ENCODE measurements around the gene STK24.
A peak's percentile ranks its signal among the peaks of the same experiment; 100 is the strongest.

The STK24 gene

DNA sequence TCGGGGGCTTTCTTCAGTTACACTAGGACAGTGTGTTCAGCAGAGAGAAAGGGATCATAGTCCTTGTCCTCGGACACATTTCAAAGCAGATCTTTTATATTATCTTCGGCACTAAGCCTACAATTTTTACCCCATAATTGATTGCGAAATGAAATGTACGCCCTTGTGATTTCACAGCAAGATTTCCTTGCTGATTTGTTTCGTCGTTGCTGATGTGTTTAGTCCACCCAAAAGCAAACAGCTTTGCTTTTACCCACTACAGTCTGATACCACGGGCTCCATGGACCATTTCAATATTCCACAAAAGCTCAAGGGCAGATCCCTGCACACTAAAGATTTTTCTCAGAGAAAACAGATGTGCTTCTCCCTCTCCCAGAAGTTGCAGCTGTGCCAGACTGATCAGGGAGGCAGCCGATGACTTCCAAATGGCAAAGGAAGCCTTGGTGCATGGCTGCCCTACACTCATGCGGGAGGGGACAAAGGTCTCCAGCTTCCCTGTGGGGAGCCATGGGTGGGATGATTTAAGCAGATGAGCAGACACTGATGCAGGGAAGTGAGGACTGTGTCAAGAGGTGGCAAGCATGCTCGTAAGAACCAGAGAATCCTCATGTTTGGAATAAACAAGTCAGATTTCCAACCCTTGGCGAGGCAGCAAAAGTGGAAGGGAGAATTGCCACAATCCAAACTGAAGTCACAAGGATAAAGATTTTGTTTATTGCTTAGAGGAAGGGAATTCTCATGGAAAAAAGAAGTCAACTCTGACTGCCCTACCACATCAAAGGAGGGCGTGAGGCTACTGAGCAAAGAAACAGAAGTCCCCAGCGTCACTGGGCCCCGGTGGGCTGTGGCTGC is 81.1 kb downstream of the STK24 start:
- Histone ChIP-seq H3K9me3 (ENCODE audit: control insufficient read depth in 5 of 5, low read length in 5 of 5) (no peaks in the 10 kb centered on the region), H3K27ac (ENCODE audit: low read depth, low read length) (peak overlapping the region; percentile 90), H3K36me3 (ENCODE audit: control insufficient read depth in 5 of 5, insufficient read depth in 5 of 5, low read length in 5 of 5) (peaks cover 0 to 10% (median 9%) of the 10 kb centered on the region in 5 donors), H3K9ac (ENCODE audit: low read length in 5 of 5) (peak overlapping the region in 3 of 5 donors; percentile 6 to 58 (median 33)), H3K4me1 (ENCODE audit: control insufficient read depth in 5 of 5, insufficient read depth in 5 of 5, low read length in 5 of 5) (peaks cover 5 to 44% (median 38%) of the 10 kb centered on the region in 5 donors), H3K4me3 (ENCODE audit: low read depth in 1 of 5, low read length in 5 of 5) (peak overlapping the region in 4 of 5 donors; percentile 11 to 59 (median 24)), H3K27me3 (ENCODE audit: control insufficient read depth in 5 of 5, insufficient read depth in 4 of 5, low read length in 5 of 5) (no peaks in the 10 kb centered on the region)

DNA sequence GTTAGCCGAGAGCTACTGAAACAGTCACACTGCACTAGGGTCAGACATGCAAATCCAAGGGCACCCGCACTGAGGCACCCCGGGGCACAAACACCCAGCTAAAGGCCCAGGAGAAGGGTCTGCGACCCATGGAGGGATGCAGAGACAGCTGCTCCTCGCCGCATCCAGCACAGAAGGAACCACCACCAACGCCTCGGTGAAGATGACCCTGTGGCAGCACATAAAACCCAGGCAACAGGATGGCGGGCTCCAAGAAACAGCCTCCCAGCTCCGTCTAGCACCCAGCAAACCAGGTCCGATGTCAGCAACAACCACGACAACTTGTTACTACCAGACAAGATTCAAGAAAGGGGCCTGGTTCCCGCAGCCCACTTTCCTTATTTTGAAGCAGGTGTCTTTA is 82.1 kb downstream of the STK24 start:
- Histone ChIP-seq H3K36me3 (ENCODE audit: control insufficient read depth in 5 of 5, insufficient read depth in 5 of 5, low read length in 5 of 5) (peaks cover 0 to 10% (median 9%) of the 10 kb centered on the region in 5 donors), H3K9me3 (ENCODE audit: control insufficient read depth in 5 of 5, low read length in 5 of 5) (no peaks in the 10 kb centered on the region), H3K27ac (ENCODE audit: low read depth, low read length) (peak overlapping the region; percentile 90), H3K4me3 (ENCODE audit: low read depth in 1 of 5, low read length in 5 of 5) (no peak overlapping the region), H3K4me1 (ENCODE audit: control insufficient read depth in 5 of 5, insufficient read depth in 5 of 5, low read length in 5 of 5) (peaks cover 5 to 50% (median 49%) of the 10 kb centered on the region in 5 donors), H3K27me3 (ENCODE audit: control insufficient read depth in 5 of 5, insufficient read depth in 4 of 5, low read length in 5 of 5) (no peaks in the 10 kb centered on the region), H3K9ac (ENCODE audit: low read length in 5 of 5) (peak overlapping the region in 1 of 5 donors; percentile 2)

DNA sequence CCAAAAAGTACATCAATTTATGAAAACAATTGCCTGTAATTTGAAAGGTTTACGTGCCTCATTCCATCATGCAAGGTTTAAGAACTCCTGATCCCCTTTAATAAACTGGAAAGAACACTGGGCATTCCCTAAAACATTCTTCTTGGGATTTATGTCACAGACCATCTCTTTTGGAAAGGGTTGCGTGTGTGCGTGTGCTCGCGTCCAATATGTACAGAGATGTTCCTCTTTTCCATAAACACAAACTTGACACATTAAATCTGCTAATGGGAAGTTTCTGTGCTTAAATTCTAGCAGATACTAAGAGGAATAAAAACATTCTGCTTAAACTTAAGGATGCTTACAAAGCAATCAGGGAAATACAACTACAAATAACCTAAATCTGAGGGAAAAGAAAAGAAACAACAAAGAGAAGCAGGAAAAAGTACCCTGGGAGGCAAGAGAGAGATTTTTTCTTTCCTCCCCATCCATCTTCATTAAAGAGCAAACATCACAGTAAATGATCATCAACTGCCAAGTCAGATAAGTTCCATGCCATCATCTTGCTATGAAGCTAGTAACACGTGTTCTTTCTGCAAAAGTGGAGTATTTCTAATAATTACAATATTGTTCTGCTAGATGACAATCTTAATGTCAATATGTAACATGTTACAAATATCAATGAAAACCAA is 83.7 kb downstream of the STK24 start:
- Histone ChIP-seq H3K9me3 (ENCODE audit: control insufficient read depth in 5 of 5, low read length in 5 of 5) (no peaks in the 10 kb centered on the region), H3K9ac (ENCODE audit: low read length in 5 of 5) (no peak overlapping the region), H3K4me3 (ENCODE audit: low read depth in 1 of 5, low read length in 5 of 5) (no peak overlapping the region), H3K27me3 (ENCODE audit: control insufficient read depth in 5 of 5, insufficient read depth in 4 of 5, low read length in 5 of 5) (no peaks in the 10 kb centered on the region), H3K36me3 (ENCODE audit: control insufficient read depth in 5 of 5, insufficient read depth in 5 of 5, low read length in 5 of 5) (no peaks in the 10 kb centered on the region), H3K4me1 (ENCODE audit: control insufficient read depth in 5 of 5, insufficient read depth in 5 of 5, low read length in 5 of 5) (peaks cover 5 to 58% (median 53%) of the 10 kb centered on the region in 5 donors), H3K27ac (ENCODE audit: low read depth, low read length) (no peak overlapping the region)

DNA sequence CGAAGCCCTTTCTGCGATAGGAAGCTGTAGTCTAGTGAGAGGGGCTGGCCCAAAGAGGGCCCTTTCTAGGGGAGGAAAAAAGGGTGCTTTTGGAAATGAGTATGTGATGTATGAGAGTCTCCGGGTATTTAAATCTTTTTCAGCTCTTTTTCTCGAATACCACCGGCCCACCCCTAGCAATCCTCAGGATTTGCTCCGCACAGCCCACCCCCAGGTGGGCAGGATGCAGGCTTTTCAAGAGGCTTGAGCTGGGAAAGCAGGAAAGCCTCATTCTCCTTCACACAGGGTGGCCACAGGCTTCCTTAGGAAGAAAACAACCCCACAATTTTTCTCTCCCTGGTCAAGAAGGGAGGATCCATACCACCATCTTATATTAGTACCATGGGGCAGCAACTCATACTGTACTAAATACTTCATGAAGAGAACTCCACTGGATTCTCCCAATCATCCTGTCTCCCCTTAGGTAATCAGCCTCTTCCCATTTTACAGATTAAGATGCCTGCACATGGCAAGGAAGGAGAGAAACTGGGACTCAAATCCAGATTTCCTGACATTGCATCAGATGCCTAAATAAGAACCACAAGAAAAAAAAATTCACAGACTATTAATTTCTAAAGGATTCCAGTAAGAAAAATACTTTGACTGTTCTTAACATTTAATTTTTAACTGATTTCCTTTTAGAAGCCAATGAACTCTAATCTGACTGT is 84.4 kb downstream of the STK24 start:
- no peak overlapping the region for H3K27ac ChIP-seq (ENCODE audit: low read depth, low read length)
- H3K27me3 ChIP-seq (ENCODE audit: control insufficient read depth in 5 of 5, insufficient read depth in 4 of 5, low read length in 5 of 5) = no peaks in the 10 kb centered on the region
- H3K9ac ChIP-seq (ENCODE audit: low read length in 5 of 5) = no peak overlapping the region
- H3K9me3 ChIP-seq (ENCODE audit: control insufficient read depth in 5 of 5, low read length in 5 of 5) = no peaks in the 10 kb centered on the region
- H3K4me1 ChIP-seq (ENCODE audit: control insufficient read depth in 5 of 5, insufficient read depth in 5 of 5, low read length in 5 of 5) = peaks cover 5 to 63% (median 53%) of the 10 kb centered on the region in 5 donors
- no peaks in the 10 kb centered on the region for H3K36me3 ChIP-seq (ENCODE audit: control insufficient read depth in 5 of 5, insufficient read depth in 5 of 5, low read length in 5 of 5)
- H3K4me3 ChIP-seq (ENCODE audit: low read depth in 1 of 5, low read length in 5 of 5) = no peak overlapping the region

DNA sequence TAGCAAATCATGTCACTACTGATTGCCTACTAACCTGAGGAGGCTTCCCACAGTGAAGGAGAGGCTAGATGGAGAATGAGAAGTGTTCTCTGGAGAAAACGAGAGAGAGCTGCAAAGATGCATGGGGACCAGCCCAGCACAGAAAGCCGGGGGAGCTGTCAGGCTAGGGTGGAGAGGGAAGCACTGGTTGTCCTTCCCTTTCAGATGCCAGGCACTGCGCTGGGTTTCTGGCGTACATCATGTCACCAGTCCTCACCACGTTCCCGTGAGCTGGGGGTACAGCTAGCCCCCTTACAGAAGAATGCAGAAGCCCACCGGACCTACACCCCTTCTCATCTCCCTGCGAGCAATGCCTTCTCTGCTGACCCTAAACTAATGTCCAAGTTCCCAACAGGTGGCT is 86.0 kb downstream of the STK24 start:
- Histone ChIP-seq H3K9me3 (ENCODE audit: control insufficient read depth in 5 of 5, low read length in 5 of 5) (no peaks in the 10 kb centered on the region), H3K36me3 (ENCODE audit: control insufficient read depth in 5 of 5, insufficient read depth in 5 of 5, low read length in 5 of 5) (no peaks in the 10 kb centered on the region), H3K4me1 (ENCODE audit: control insufficient read depth in 5 of 5, insufficient read depth in 5 of 5, low read length in 5 of 5) (peaks cover 5 to 55% (median 44%) of the 10 kb centered on the region in 5 donors), H3K27ac (ENCODE audit: low read depth, low read length) (no peak overlapping the region), H3K4me3 (ENCODE audit: low read depth in 1 of 5, low read length in 5 of 5) (no peak overlapping the region), H3K27me3 (ENCODE audit: control insufficient read depth in 5 of 5, insufficient read depth in 4 of 5, low read length in 5 of 5) (no peaks in the 10 kb centered on the region), H3K9ac (ENCODE audit: low read length in 5 of 5) (no peak overlapping the region)

DNA sequence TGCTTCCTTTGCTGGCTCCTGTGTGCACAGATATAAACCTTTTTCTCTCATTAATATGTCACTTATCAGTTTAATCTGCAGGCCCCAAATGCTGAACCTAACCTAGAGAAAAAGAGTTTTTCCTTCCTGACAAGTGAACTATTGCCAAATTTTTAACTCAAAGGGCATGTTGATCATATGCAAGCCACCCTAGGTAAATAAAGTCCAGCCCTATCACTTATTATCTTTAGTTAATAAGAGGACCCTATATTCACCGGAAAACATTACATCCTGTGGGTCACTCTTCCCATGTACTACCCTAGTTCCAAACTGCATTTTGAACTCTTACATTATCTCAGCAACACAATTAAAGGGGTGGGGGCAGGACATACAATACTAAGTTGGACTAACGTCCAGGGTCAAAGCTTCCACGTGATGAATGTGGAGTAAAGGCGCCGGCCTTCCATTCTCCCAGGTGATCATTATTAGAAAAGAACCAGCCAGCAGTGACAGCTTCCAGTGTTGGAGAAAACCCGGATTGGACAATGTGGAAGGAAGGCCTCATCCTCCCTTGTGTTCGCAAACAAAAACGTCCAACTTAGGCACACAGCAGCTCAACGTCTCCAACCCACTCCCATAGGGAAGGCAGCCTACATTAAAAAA is 86.6 kb downstream of the STK24 start:
- H3K27ac ChIP-seq (ENCODE audit: low read depth, low read length) = no peak overlapping the region
- peaks cover 5 to 56% (median 44%) of the 10 kb centered on the region in 5 donors for H3K4me1 ChIP-seq (ENCODE audit: control insufficient read depth in 5 of 5, insufficient read depth in 5 of 5, low read length in 5 of 5)
- H3K4me3 ChIP-seq (ENCODE audit: low read depth in 1 of 5, low read length in 5 of 5) = no peak overlapping the region
- H3K9ac ChIP-seq (ENCODE audit: low read length in 5 of 5) = no peak overlapping the region
- H3K27me3 ChIP-seq (ENCODE audit: control insufficient read depth in 5 of 5, insufficient read depth in 4 of 5, low read length in 5 of 5) = no peaks in the 10 kb centered on the region
- H3K36me3 ChIP-seq (ENCODE audit: control insufficient read depth in 5 of 5, insufficient read depth in 5 of 5, low read length in 5 of 5) = no peaks in the 10 kb centered on the region
- H3K9me3 ChIP-seq (ENCODE audit: control insufficient read depth in 5 of 5, low read length in 5 of 5) = no peaks in the 10 kb centered on the region

DNA sequence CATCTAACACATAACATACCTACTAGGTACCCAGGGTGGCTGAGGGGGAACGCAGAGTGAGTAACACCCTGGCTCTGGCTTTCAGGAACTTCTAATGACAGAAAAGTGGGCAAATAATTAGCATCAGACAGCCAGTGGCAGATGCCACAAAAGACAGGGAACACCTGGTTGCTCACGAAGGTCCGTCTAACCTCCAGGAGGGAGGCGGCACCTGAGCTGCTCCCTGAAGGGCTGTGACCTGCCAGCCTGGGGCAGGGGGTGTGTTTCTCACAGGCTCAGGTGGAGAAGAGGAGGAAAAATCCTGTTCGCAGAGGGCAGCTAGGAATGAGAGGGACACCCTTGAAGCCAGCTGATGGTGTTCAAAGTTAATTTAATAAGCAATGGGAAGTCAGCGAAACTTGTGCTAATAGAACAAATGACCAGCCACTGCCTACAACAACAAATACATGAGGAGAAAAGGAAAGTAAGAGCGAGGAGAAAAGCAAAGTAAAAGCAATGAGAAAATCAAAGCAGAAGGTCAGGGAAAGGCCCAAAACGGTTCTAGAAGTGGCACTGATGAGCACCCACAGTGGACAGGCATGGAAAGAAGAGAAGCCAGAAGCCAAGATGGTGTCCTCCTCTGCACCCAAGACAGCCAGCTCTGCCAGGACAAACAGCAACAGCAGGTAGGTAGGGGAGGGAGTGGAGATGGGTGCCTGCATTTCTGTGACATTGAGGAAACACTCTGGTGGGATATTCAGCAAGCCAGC is 87.3 kb downstream of the STK24 start:
- Histone ChIP-seq H3K27me3 (ENCODE audit: control insufficient read depth in 5 of 5, insufficient read depth in 4 of 5, low read length in 5 of 5) (no peaks in the 10 kb centered on the region), H3K36me3 (ENCODE audit: control insufficient read depth in 5 of 5, insufficient read depth in 5 of 5, low read length in 5 of 5) (no peaks in the 10 kb centered on the region), H3K9ac (ENCODE audit: low read length in 5 of 5) (no peak overlapping the region), H3K4me3 (ENCODE audit: low read depth in 1 of 5, low read length in 5 of 5) (no peak overlapping the region), H3K9me3 (ENCODE audit: control insufficient read depth in 5 of 5, low read length in 5 of 5) (no peaks in the 10 kb centered on the region), H3K4me1 (ENCODE audit: control insufficient read depth in 5 of 5, insufficient read depth in 5 of 5, low read length in 5 of 5) (peaks cover 9 to 57% (median 44%) of the 10 kb centered on the region in 5 donors), H3K27ac (ENCODE audit: low read depth, low read length) (no peak overlapping the region)

DNA sequence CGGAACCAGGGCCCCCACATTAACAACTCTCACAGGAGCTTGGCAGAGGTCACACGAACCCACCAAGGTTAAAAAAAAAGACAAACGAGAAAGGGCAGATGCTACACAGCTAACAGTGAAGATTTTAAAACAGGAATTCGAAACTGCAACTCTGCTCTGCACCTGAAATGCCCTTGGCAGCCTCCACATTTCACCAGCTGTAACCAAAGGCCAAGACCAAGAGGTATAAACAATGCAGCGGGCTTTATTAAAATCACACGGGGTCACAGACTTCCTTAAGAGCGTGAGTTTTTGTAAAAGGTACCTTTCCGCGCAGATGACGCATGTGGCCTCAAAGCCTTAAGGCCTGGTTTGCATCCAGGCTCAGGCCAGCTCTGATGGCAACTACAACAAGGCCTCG is 88.2 kb downstream of the STK24 start:
- H3K27me3 ChIP-seq (ENCODE audit: control insufficient read depth in 5 of 5, insufficient read depth in 4 of 5, low read length in 5 of 5) = no peaks in the 10 kb centered on the region
- H3K4me3 ChIP-seq (ENCODE audit: low read depth in 1 of 5, low read length in 5 of 5) = no peak overlapping the region
- no peaks in the 10 kb centered on the region for H3K9me3 ChIP-seq (ENCODE audit: control insufficient read depth in 5 of 5, low read length in 5 of 5)
- H3K27ac ChIP-seq (ENCODE audit: low read depth, low read length) = no peak overlapping the region
- H3K9ac ChIP-seq (ENCODE audit: low read length in 5 of 5) = no peak overlapping the region
- peaks cover 15 to 62% (median 49%) of the 10 kb centered on the region in 5 donors for H3K4me1 ChIP-seq (ENCODE audit: control insufficient read depth in 5 of 5, insufficient read depth in 5 of 5, low read length in 5 of 5)
- H3K36me3 ChIP-seq (ENCODE audit: control insufficient read depth in 5 of 5, insufficient read depth in 5 of 5, low read length in 5 of 5) = no peaks in the 10 kb centered on the region

DNA sequence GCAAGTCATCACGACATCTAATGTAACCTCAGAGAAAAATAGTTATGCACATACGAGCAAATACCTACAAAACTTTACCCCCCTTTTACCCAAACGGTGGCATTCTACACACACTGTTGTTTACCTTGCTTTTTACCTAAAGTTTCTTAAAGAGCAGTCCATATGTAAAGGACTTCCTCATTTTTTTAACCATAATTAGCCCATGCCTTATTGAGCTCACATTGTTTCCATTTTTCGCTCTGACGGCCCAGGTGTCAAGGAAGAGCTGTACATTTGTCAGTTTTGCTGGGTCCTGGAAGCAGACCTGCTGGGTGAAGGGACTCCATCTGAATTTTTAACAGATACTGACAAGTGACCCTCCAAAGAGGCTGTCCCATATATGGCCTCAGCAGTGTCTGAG is 89.4 kb downstream of the STK24 start:
- Histone ChIP-seq H3K9me3 (ENCODE audit: control insufficient read depth in 5 of 5, low read length in 5 of 5) (no peaks in the 10 kb centered on the region), H3K27me3 (ENCODE audit: control insufficient read depth in 5 of 5, insufficient read depth in 4 of 5, low read length in 5 of 5) (no peaks in the 10 kb centered on the region), H3K36me3 (ENCODE audit: control insufficient read depth in 5 of 5, insufficient read depth in 5 of 5, low read length in 5 of 5) (no peaks in the 10 kb centered on the region), H3K4me1 (ENCODE audit: control insufficient read depth in 5 of 5, insufficient read depth in 5 of 5, low read length in 5 of 5) (peaks cover 18 to 74% (median 61%) of the 10 kb centered on the region in 5 donors), H3K27ac (ENCODE audit: low read depth, low read length) (no peak overlapping the region), H3K9ac (ENCODE audit: low read length in 5 of 5) (no peak overlapping the region), H3K4me3 (ENCODE audit: low read depth in 1 of 5, low read length in 5 of 5) (no peak overlapping the region)
